GM19372 (cell line): ENCODE data around the gene DIS3L2.

Experiments used
- ATAC-seq: cut with Tn5 transposase; IDR thresholded peaks from one replicate; pipeline ENCODE4 v1.9.1; 2021; ENCODE audit warnings: mild to moderate bottlenecking, low read depth, moderate library complexity; ENCODE audit not compliant: unreplicated experiment

The DIS3L2 gene

DNA sequence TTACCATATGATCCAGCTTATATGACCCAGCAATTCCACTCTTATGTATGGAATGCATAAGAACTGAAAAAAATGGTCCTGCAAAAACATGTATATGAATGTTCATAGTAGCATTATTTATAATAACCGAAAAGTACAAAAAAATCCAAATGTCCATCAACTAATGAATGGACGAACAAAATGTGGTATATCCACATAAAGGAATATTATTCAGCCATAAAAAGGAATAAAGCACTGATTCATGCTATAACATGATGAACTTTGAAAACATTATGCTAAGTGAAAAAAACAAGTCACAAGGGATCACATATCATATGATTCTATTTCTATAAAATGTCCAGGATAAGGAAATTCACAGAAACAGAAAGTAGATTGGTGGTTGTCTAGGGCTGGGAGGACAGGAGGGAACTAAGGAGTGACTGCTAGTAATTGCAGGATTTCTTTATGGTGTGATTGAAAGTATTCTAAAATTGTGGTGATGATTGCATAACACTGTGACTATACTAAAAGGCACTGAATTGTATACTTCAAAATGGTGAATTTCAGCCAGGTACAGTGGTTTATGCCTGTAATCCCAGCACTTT is 10.0 kb upstream of the DIS3L2 start:
- ATAC-seq: no peak

DNA sequence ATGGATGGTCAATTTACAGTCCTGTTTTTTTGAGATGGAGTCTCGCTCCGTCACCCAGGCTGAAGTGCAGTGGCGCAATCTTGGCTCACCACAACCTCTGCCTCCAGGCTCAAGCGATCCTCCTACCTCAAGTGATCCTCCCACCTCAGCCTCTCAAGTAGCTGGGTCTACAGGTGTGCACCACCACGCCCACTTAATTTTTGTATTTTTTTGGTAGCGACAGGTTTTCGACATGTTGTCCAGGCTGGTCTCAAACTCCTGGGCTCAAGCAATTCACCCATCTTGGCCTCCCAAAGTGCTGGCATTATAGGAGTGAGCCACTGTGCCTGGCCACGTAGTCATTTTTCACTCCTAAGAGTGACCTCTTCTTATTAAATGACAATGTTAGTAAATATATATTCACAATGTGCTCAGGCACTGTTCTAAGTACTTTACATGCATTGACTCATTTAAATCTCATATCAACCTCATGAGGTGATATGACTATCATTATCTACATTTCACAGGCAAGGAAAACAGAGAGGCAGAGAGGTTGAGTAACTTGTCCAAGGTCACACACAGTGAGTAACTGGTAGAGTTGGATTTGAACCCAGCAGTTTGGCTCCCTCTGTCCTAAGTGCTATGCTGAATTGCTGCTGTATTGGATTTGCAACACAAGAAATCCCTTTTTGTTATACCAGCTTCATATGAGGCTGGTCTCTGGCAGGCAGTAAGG is 5.6 kb upstream of the DIS3L2 start:
- no peak for ATAC-seq

- ATAC-seq: no peak
Measured at GRCh38 chr2:231957913-231958763, 3.4 kb upstream of the DIS3L2 start.

DNA sequence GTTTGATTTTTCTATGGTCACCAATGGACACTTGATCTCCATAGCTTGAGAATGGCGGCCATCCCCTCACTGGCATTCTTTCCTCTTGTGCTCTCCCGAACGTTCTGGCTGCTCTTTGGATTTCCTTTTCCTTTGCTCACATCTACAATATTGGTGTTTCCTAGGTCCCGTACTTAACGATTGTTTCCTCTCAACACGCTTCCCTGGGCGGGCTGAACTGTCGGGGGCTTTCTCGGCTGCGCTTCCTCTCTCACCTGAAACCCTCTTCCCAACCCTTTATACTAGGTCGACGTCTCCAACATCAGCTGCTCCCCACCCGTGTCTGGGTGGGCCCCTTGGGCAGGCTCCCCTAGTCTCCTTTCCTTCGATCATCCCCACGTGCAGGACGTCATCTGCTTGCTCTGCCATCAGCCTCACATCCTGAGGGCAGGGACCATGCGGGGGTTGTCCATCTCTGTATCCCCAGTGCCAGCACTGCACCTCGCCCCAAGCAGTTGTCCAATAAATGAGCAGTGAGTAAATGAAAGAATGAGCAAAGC is 634 bp upstream of the DIS3L2 start:
- ATAC-seq: no peak

- no peak for ATAC-seq
Measured at GRCh38 chr2:231965102-231965501, 3.6 kb downstream of the DIS3L2 start.

DNA sequence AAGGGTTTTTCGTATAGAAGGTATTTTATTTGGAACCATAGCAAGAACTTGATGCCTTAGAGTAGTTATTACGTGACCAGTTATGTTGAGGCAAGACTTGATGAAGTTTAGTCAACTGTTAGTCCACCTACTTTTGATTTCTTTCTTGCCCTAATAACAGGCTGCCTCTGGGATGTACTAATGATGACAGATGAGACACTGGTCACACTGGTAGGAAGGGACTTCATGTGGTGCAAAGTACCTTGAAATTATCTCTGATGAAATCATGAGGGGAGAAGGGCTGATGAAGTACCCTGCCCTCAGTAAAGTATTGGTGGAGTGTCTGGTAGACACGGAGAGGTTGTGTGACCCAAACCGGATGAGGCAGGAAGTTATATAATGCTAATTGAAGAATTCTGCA is 5.4 kb downstream of the DIS3L2 start:
- ATAC-seq: no peak

GRCh38 chr2:231968820-231969219 is 7.3 kb downstream of the DIS3L2 start:
- no peak for ATAC-seq

DNA sequence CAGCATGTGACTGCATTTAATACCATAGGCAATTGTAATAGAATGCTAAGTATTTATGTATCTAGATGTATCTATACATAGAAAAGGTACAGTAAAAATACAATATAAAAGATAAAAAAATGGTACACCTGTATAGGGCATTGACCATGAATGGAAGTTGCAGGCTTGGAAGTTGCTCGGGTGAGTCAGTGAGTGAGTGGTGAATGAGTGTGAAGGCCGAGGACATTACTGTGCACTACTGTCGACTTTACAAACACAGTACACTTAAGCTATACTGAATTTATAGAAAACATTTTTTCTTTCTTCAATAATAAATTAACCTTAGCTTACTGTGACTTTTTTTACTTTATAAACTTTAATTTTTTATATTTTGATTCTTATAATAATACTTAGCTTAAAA is 8.9 kb downstream of the DIS3L2 start:
- no peak for ATAC-seq

GRCh38 chr2:231975001-231975400 is 13.5 kb downstream of the DIS3L2 start:
- ATAC-seq: no peak

GRCh38 chr2:231977430-231977829 is 15.9 kb downstream of the DIS3L2 start:
- ATAC-seq: no peak

DNA sequence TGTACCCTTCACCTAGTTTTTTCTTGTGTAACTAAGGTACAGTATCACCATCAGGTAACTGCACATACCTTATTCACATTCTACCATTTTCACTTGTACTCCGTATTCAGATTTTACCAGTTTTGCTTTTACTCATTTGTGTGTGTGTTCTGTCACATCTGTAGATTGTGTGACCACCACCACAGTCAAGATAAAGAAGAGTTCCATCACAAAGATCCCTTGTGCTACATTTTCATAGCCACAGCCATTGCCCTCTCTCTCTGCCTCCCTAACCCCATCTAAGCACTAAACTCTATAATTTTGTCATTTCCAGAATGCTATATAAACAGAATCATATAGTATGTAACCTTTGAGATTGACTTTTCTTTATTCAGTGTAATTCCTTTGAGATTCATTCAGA is 23.5 kb downstream of the DIS3L2 start:
- ATAC-seq: no peak

DNA sequence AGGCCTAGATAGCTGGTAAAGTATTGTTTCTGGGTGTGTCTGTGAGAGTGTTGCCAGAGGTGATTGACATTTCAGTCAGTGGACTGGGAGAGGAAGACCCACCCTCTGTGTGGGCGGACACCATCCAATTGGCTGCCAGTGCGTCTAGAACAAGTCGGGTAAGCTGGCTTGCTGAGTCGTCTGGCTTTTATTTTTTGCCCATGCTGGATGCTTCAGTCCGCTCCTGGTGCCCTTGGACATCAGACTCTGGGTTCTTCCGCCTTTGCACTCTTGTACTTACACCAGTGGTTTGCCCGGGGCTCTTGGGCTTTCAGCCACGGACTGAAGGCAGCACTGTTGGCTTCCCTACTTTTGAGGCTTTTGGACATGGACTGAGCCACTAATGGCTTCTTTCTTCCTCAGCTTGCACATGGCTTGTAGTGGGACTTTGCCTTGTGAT is 24.3 kb downstream of the DIS3L2 start:
- ATAC-seq: no peak

DNA sequence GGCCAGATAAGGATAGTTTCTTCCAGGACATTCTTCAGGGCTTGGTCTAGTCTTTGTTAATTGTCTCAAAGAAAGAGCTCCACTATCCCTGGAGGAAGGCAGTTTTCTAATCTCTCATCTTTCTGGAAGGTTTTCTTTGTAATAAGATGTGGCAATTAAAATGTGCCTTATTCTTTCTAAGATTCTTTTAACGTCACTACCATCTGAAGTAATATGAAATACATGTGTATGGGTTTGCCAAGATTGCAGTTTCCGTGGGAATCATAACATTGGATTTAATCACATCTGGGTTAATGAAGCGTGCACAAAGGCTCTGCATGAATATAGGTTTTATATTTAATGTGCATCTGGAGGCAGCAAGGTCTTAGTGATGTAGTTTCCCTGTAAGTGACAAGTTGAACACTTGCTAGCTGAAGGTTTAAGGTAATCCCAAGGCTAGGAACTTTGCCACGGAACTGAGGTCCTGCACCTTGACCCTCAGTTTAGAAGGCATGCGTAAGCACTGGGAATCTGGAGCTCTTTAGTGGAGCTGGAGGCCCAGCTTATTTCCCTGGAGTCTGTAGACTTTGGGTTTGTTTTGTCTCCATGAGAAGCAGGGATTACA is 25.7 kb downstream of the DIS3L2 start:
- no peak for ATAC-seq

DNA sequence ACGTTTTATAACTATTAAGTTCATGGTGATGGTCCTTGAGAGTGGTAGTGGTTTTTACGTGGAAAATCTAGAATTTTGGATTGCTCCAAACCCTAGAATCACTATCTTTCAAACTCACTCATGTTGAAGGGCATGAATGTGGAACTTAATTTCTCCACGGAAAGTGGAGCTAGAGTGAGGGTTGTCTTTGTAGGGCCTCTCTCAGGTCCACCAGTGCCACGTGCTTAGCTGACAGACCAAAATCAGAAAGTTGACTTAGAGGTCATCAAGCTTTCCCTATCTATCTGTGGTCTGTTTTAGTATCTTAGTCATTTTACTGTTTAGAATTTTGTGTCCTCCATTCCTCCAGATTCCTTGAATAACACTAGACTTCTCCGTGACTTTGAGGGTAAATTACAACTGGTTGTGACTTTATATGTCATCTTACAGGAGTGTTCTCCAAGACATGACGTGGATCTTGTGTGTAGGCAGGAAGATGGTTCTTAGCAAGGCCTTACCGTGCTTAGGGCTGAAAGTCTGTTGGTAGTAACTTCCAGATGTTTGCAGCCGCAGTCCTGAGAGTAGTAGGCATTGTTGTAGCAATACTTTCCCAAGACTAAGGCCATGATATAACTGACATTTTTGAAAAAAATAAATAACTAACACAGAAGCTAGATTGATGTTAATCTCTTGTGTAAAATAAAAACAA is 26.8 kb downstream of the DIS3L2 start:
- ATAC-seq: no peak

GRCh38 chr2:231991664-231992063 is 30.2 kb downstream of the DIS3L2 start:
- no peak for ATAC-seq

- ATAC-seq: no peak
Measured at GRCh38 chr2:231992888-231993287, 31.4 kb downstream of the DIS3L2 start.

DNA sequence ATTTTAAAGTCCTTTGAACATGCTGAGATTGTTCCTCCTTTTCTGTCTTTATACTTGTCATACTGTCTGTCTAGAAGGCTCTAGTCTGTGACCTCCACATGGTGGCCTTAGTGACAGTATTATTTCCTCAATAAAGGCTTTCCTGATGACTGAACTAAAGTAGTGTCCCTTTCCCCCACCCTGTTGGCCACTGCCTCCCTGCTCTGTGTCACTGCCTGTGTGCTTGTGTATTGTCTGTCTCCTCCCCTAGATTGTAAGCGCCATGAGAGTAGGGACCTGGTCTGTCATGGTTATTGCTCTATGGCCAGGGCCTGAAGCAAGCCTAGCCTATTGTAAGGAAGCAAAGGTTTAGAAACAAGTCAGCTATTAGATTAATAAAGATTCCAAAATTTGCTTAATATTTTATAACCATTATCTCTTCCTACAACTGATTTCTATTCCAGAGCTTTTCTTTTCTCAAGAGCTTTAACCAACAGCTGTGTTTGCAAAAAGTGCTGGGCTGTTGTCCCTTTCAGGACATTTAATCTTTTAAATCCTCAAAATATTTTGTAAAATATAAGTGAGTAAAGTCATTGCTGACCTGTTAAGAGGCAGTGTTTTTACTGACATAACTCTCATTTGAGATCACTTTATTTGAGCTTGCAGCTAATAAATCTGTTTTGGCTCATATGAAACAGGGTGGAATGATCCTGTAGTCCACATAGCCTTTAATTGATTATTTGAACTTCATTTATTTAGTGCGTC is 35.5 kb downstream of the DIS3L2 start:
- no peak for ATAC-seq

DNA sequence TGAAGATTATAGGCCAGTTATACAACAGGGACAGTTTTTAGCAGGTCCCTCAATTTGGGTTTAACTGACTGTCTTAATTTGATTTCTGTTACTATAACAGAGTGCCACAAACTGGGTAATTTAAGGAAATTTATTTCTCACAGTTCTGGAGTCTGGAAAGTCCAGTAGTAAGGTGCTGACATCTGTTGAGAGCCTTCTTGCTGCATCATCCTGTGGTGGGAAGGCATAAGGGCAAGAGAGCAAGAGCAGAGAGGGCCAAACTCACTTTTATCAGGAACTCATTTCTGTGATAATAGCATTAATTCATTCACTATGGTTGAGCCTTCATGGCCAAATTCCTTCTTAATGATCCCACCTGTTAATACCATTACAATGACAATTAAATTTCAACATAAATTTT is 36.5 kb downstream of the DIS3L2 start:
- ATAC-seq: no peak

GRCh38 chr2:232000439-232000838 is 38.9 kb downstream of the DIS3L2 start:
- ATAC-seq: no peak

- ATAC-seq: no peak
Measured at GRCh38 chr2:232001073-232001472, 39.6 kb downstream of the DIS3L2 start.
